Stimulated activated CD4-positive, alpha-beta T cell treated with anti-CD3 and anti-CD28 coated beads, Interleukin-1b, Interleukin-23, amount 100 ng/mL, for 1 hour (primary cell): ENCODE results near the gene SLC22A15.
"Not testable (repeated sequence)": the region's sequence is repeated elsewhere in the genome, so short reads cannot be mapped to it uniquely, and the experiment has no call there.

Experiments
- DNase-seq, 2 donors: peaks; one replicate each; pipeline ENCODE4 v3.0.0-alpha.2; 2020; ENCODE audit warnings: low read depth in 2 of 2

SLC22A15 gene

GRCh38 chr1:115976062-115976920 is at the start of gene SLC22A15:
TSS of gene SLC22A15 (plus strand) at chr1:115976513. CDS start at chr1:115976628, 115 bp downstream.
- DNase-seq = no peak

GRCh38 chr1:115927971-115928370 is 48.3 kb upstream of the SLC22A15 start:
- DNase-seq = no peak

GRCh38 chr1:115929881-115930280 is 46.4 kb upstream of the SLC22A15 start:
- no peak for DNase-seq

GRCh38 chr1:115933625-115934024 is 42.7 kb upstream of the SLC22A15 start:
- no peak for DNase-seq

GRCh38 chr1:115939455-115939854 is 36.9 kb upstream of the SLC22A15 start:
- DNase-seq = no peak

GRCh38 chr1:115946116-115946515 is 30.2 kb upstream of the SLC22A15 start:
- no peak for DNase-seq

- no peak for DNase-seq
Measured at GRCh38 chr1:115949156-115949555, 27.2 kb upstream of the SLC22A15 start.

- no peak for DNase-seq
Measured at GRCh38 chr1:115951560-115951959, 24.8 kb upstream of the SLC22A15 start.

GRCh38 chr1:115952547-115952946 is 23.8 kb upstream of the SLC22A15 start:
- no peak for DNase-seq

GRCh38 chr1:115953180-115953579 is 23.1 kb upstream of the SLC22A15 start:
- DNase-seq = no peak

- no peak for DNase-seq
Measured at GRCh38 chr1:115954684-115955083, 21.6 kb upstream of the SLC22A15 start.

GRCh38 chr1:115955228-115955627 is 21.1 kb upstream of the SLC22A15 start:
- no peak for DNase-seq

- DNase-seq = no peak
Measured at GRCh38 chr1:115958866-115959265, 17.4 kb upstream of the SLC22A15 start.

- DNase-seq = no peak
Measured at GRCh38 chr1:115969509-115969908, 6.8 kb upstream of the SLC22A15 start.

- not testable (repeated sequence) for DNase-seq
Measured at GRCh38 chr1:115971778-115972177, 4.5 kb upstream of the SLC22A15 start.

GRCh38 chr1:115973154-115973553 is 3.2 kb upstream of the SLC22A15 start:
- no peak for DNase-seq

- no peak for DNase-seq
Measured at GRCh38 chr1:115975569-115976061, 698 bp upstream of the SLC22A15 start.

GRCh38 chr1:115976921-115977498 is 697 bp downstream of the SLC22A15 start:
- DNase-seq = no peak

- DNase-seq = no peak
Measured at GRCh38 chr1:115977499-115978258, 1.4 kb downstream of the SLC22A15 start.

- DNase-seq = no peak
Measured at GRCh38 chr1:115978292-115978941, 2.1 kb downstream of the SLC22A15 start.

- DNase-seq = no peak
Measured at GRCh38 chr1:115980156-115980555, 3.8 kb downstream of the SLC22A15 start.
